H9 (cell line): ENCODE results near the gene HTR2B. TPM values are rescaled to one million over a fixed set of nuclear protein-coding genes. Genes with fewer than 3 reads are reported as not detected.
A peak's percentile ranks its signal among the peaks of the same experiment; 100 is the strongest.

Experiments
- DNase-seq: peaks from one replicate; pipeline ENCODE4 v3.0.0-alpha.2; 2017
- H2AFZ ChIP-seq: one replicate; pipeline ENCODE4 v1.6.1; 2013; ENCODE audit warnings: mild to moderate bottlenecking, low read length, control low read depth, moderate library complexity
- H2AK5ac ChIP-seq: 2 replicates; pipeline ENCODE4 v1.6.1; 2013; ENCODE audit warnings: low read length, control low read depth, mixed read lengths; ENCODE audit not compliant: insufficient read length
- H2BK120ac ChIP-seq: one replicate; pipeline ENCODE4 v1.6.1; 2013; ENCODE audit warnings: low read depth, mild to moderate bottlenecking, low read length, control low read depth, inconsistent platforms; ENCODE audit not compliant: poor library complexity, severe bottlenecking
- H2BK12ac ChIP-seq: 2 replicates; pipeline ENCODE4 v1.6.1; 2013; ENCODE audit warnings: low read length, control low read depth, mixed read lengths, low read depth; ENCODE audit not compliant: insufficient read length
- H2BK15ac ChIP-seq: 2 replicates; pipeline ENCODE4 v1.6.1; 2013; ENCODE audit warnings: low read depth, low read length, control low read depth
- H2BK20ac ChIP-seq: one replicate; pipeline ENCODE4 v1.6.1; 2013; ENCODE audit warnings: low read depth, mild to moderate bottlenecking, low read length, control low read depth, inconsistent platforms; ENCODE audit not compliant: poor library complexity, severe bottlenecking
- H2BK5ac ChIP-seq: 2 replicates; pipeline ENCODE4 v1.6.1; 2013; ENCODE audit warnings: low read length, control low read depth, mixed read lengths; ENCODE audit not compliant: insufficient read length
- H3K14ac ChIP-seq: 2 replicates; pipeline ENCODE4 v1.6.1; 2013; ENCODE audit warnings: low read length, control low read depth; ENCODE audit not compliant: insufficient read depth
- H3K18ac ChIP-seq: 2 replicates; pipeline ENCODE4 v1.6.1; 2013; ENCODE audit warnings: low read depth, mild to moderate bottlenecking, mixed read lengths, low read length, control low read depth; ENCODE audit not compliant: insufficient read length
- H3K23ac ChIP-seq: 2 replicates; pipeline ENCODE4 v1.6.1; 2013; ENCODE audit warnings: low read length, control low read depth, mixed read lengths, low read depth; ENCODE audit not compliant: insufficient read length
- H3K23me2 ChIP-seq: 2 replicates; pipeline ENCODE4 v1.6.1; 2013; ENCODE audit warnings: low read depth, mild to moderate bottlenecking, mixed read lengths, low read length, control low read depth; ENCODE audit not compliant: insufficient read length, poor library complexity, severe bottlenecking
- H3K27ac ChIP-seq: 2 replicates; pipeline ENCODE4 v1.5.1; 2013; ENCODE audit warnings: low read length, control low read depth, mixed read lengths, low read depth; ENCODE audit not compliant: insufficient read length
- H3K27me3 ChIP-seq: 2 replicates; pipeline ENCODE4 v1.6.1; 2013; ENCODE audit warnings: low read length, control low read depth, inconsistent platforms; ENCODE audit not compliant: insufficient read depth
- H3K4ac ChIP-seq: 2 replicates; pipeline ENCODE4 v1.6.1; 2013; ENCODE audit warnings: low read depth, mild to moderate bottlenecking, control low read depth, inconsistent platforms, low read length, moderate library complexity
- H3K4me1 ChIP-seq: 2 replicates; pipeline ENCODE4 v1.6.1; 2013; ENCODE audit warnings: low read length, control low read depth, inconsistent platforms; ENCODE audit not compliant: insufficient read depth
- H3K4me2 ChIP-seq: 2 replicates; pipeline ENCODE4 v1.6.1; 2013; ENCODE audit warnings: low read length, control low read depth, mixed read lengths; ENCODE audit not compliant: insufficient read length, insufficient read depth
- H3K56ac ChIP-seq: 2 replicates; pipeline ENCODE4 v1.6.1; 2013; ENCODE audit warnings: low read depth, mild to moderate bottlenecking, mixed read lengths, low read length, control low read depth; ENCODE audit not compliant: insufficient read length
- H3K79me1 ChIP-seq: 2 replicates; pipeline ENCODE4 v1.6.1; 2013; ENCODE audit warnings: low read depth, mild to moderate bottlenecking, moderate library complexity, low read length, control low read depth, inconsistent platforms; ENCODE audit not compliant: insufficient read depth, poor library complexity, severe bottlenecking
- H3K79me2 ChIP-seq: 2 replicates; pipeline ENCODE4 v1.6.1; 2013; ENCODE audit warnings: low read length, control low read depth, inconsistent platforms; ENCODE audit not compliant: insufficient read depth
- H3K9ac ChIP-seq: 2 replicates; pipeline ENCODE4 v1.6.1; 2013; ENCODE audit warnings: low read length, control low read depth, mixed read lengths; ENCODE audit not compliant: insufficient read length; ENCODE audit errors: extremely low read depth
- H3K9me3 ChIP-seq: one replicate; pipeline ENCODE4 v1.6.1; 2013; ENCODE audit warnings: low read depth, low read length, inconsistent platforms; ENCODE audit not compliant: control insufficient read depth
- H3T11ph ChIP-seq: one replicate; pipeline ENCODE4 v1.6.1; 2013; ENCODE audit warnings: mild to moderate bottlenecking, low read length, control low read depth, inconsistent platforms
- H4K20me1 ChIP-seq: one replicate; pipeline ENCODE4 v1.6.1; 2013; ENCODE audit not compliant: control insufficient read depth, insufficient read length, insufficient read depth
- H4K5ac ChIP-seq: 2 replicates; pipeline ENCODE4 v1.6.1; 2013; ENCODE audit warnings: low read depth, mild to moderate bottlenecking, mixed read lengths, low read length, control low read depth; ENCODE audit not compliant: insufficient read length
- H4K8ac ChIP-seq: replicated peaks from 2 replicates; pipeline ENCODE4 v1.6.1; 2013; ENCODE audit warnings: low read length, control low read depth, mixed read lengths, low read depth; ENCODE audit not compliant: insufficient read length
- H4K91ac ChIP-seq: 2 replicates; pipeline ENCODE4 v1.6.1; 2013; ENCODE audit warnings: low read depth, mild to moderate bottlenecking, moderate library complexity, mixed read lengths, low read length, control low read depth; ENCODE audit not compliant: insufficient read length
- H3K27ac Mint-ChIP-seq, 3 experiments: 2 replicates in 2 of 3; 3 replicates in 1 of 3; pipeline ENCODE4 v1.8.0; 2020 to 2021; ENCODE audit warnings: mixed read lengths in 3 of 3, mild to moderate bottlenecking in 1 of 3, moderate library complexity in 1 of 3
- H3K27me3 Mint-ChIP-seq: 2 replicates; pipeline ENCODE4 v1.8.0; 2021; ENCODE audit warnings: low read depth, mild to moderate bottlenecking, moderate library complexity, mixed read lengths
- H3K36me3 Mint-ChIP-seq, 3 experiments: 2 replicates in 2 of 3; 3 replicates in 1 of 3; pipeline ENCODE4 v1.8.0; 2020 to 2021; ENCODE audit warnings: low read depth in 3 of 3, mixed read lengths in 3 of 3; ENCODE audit not compliant: insufficient read depth in 1 of 3
- H3K4me1 Mint-ChIP-seq, 2 experiments: 2 replicates each; pipeline ENCODE4 v1.8.0; 2020; ENCODE audit warnings: mixed read lengths in 2 of 2
- H3K4me3 Mint-ChIP-seq, 2 experiments: 2 replicates in 1 of 2; 3 replicates in 1 of 2; pipeline ENCODE4 v1.8.0; 2020 to 2021; ENCODE audit warnings: mild to moderate bottlenecking in 2 of 2, mixed read lengths in 2 of 2, moderate library complexity in 1 of 2
- H3K9me3 Mint-ChIP-seq, 2 experiments: 2 replicates in 1 of 2; 3 replicates in 1 of 2; pipeline ENCODE4 v1.8.0; 2020; ENCODE audit warnings: mild to moderate bottlenecking in 2 of 2, mixed read lengths in 2 of 2, moderate library complexity in 1 of 2
- WGBS: extraction: QIAGEN DNeasy Blood & Tissue Kit; methylation state at CpG from one replicate; pipeline ENCODE4 v1.1.7; 2013; ENCODE audit warnings: missing lambda C conversion rate, low lambda C conversion rate, mixed read lengths; ENCODE audit not compliant: insufficient read length; ENCODE audit errors: extremely low coverage; 5-methylcytosine and 5-hydroxymethylcytosine counted together
- total RNA-seq: library from RNA; stranded (reverse); gene quantifications from 2 replicates; pipeline ENCODE4 v1.2.1, GENCODE V29; 2021
- TF ChIP-seq, protein P1 (sequence below): fragments of 200-600 bp; sonication (generic); conservative IDR thresholded peaks from 3 replicates; pipeline ENCODE4 v1.8.0; 2021; ENCODE audit warnings: antibody characterized with exemption, mild to moderate bottlenecking

Gene HTR2B
- total RNA-seq, 1 experiment from 2014 or later: not detected

DNA sequence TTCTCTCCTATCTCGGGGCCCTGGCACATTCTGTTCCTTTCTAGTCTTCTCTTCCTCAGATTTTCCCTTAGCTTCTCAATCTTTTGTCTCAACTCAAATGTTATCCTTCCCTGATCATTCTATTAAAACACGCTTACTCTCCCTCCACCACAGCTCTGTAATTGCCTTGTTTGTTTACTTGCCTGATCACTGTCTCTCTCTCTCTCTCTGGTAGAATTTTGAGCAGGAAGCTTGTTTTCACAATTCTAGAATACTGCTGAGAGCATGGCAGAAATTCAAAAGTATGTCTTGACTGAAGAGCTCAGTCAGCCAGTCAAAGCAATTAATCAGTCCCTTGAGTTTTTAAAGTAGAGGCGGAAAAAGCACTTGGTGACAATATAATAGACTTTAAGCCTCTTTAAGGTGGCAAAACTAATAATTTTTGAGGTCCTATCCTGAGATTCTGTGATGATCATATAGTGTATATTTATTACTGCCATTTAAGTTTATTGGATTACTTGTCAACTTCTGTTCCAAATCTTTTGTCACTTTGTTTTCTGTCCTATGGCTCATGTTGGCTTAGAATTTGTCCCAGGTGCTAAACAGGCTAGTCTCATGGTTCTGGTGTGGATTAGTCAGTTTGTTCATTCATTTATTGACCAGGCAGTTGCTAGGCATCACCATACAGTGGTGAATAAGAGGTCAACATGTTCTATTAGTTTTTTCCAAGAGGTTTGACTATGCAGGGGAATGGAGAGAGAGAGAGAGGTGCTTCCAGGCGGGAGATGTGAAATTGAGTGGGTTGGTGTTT is 65.9 kb downstream of the HTR2B start:
- Histone ChIP-seq H2BK120ac (no peak overlapping the region), H4K8ac (no peak overlapping the region), H3K4ac (no peak overlapping the region), H3K79me2 (peaks cover 31% of the 10 kb centered on the region; the same call in 1 of the 2 replicates), H3K9ac (no peak overlapping the region), H3K27me3 (no peaks in the 10 kb centered on the region; the same call in 1 of the 2 replicates), H3T11ph (no peak overlapping the region), H3K14ac (no peak overlapping the region), H2BK5ac (no peak overlapping the region), H3K27ac (no peak overlapping the region), H3K23ac (no peak overlapping the region), H2BK12ac (no peak overlapping the region), H3K4me2 (peak overlapping the region; percentile 99), H2AFZ (no peak overlapping the region), H2AK5ac (no peak overlapping the region), H4K20me1 (no peaks in the 10 kb centered on the region), H3K56ac (no peak overlapping the region), H3K18ac (no peak overlapping the region), H3K9me3 (no peaks in the 10 kb centered on the region), H3K79me1 (peaks cover 5% of the 10 kb centered on the region), H3K23me2 (peaks cover 6% of the 10 kb centered on the region), H4K91ac (no peak overlapping the region), H2BK15ac (no peak overlapping the region), H3K4me1 (no peaks in the 10 kb centered on the region; the same call in 1 of the 2 replicates), H4K5ac (no peak overlapping the region), H2BK20ac (no peak overlapping the region)
- no peak for DNase-seq
- peak overlapping the region; percentile 91 to 96 for H3K4me3 Mint-ChIP-seq
- H3K36me3 Mint-ChIP-seq: peaks cover 17 to 29% (median 27%) of the 10 kb centered on the region in 3 experiments; a peak in 6 of 7 replicates
- no peaks in the 10 kb centered on the region; a peak in 1 of 5 replicates for H3K9me3 Mint-ChIP-seq
- 100% methylated on average over 1 of the region's 4 CpGs for WGBS
- H3K27ac Mint-ChIP-seq: 0 out of 7 replicates have a peak overlapping the region, but pooled peaks of 1 of the 3 experiments have one; percentile 0
- TF ChIP-seq, protein P1, sequence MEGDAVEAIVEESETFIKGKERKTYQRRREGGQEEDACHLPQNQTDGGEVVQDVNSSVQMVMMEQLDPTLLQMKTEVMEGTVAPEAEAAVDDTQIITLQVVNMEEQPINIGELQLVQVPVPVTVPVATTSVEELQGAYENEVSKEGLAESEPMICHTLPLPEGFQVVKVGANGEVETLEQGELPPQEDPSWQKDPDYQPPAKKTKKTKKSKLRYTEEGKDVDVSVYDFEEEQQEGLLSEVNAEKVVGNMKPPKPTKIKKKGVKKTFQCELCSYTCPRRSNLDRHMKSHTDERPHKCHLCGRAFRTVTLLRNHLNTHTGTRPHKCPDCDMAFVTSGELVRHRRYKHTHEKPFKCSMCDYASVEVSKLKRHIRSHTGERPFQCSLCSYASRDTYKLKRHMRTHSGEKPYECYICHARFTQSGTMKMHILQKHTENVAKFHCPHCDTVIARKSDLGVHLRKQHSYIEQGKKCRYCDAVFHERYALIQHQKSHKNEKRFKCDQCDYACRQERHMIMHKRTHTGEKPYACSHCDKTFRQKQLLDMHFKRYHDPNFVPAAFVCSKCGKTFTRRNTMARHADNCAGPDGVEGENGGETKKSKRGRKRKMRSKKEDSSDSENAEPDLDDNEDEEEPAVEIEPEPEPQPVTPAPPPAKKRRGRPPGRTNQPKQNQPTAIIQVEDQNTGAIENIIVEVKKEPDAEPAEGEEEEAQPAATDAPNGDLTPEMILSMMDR: no peak
- peaks cover 16 to 20% of the 10 kb centered on the region in 2 experiments for H3K4me1 Mint-ChIP-seq
- H3K27me3 Mint-ChIP-seq: peaks cover 12% of the 10 kb centered on the region

Other genes starting within 250 kb of the HTR2B start
- gene GPR55, start 199.8 kb downstream of the HTR2B start, total RNA-seq: 0.11 TPM in 1 of 2 replicates, not detected in the other
- not detected in 2 replicates for gene SPATA3, start 128.9 kb downstream of the HTR2B start, total RNA-seq
- gene C2orf72, start 87.5 kb downstream of the HTR2B start, total RNA-seq: 0.77 and 1.0 TPM in 2 replicates
- 166 and 180 TPM in 2 replicates for gene PSMD1, start 68.2 kb downstream of the HTR2B start, total RNA-seq
- gene ARMC9, start 73.6 kb upstream of the HTR2B start, total RNA-seq: 33.8 and 37.6 TPM in 2 replicates